C4-2B (cell line): Measurements from ENCODE around the gene HELZ.

ENCODE experiments used
- CTCF ChIP-seq: fragments of 450-650 bp; conservative IDR thresholded peaks from 2 replicates; pipeline ENCODE4 v1.5.1; 2017; ENCODE audit warnings: mild to moderate bottlenecking
- ZFX ChIP-seq: fragments of 450-650 bp; IDR thresholded peaks from 2 replicates; pipeline ENCODE4 v1.6.1; 2017

GRCh38 chr17:67093348-67093747 lies 151.6 kb downstream of the HELZ start:
- TF ChIP-seq CTCF: no peak
- TF ChIP-seq ZFX: no peak
